Endothelial cell of umbilical vein (primary cell): Measurements from ENCODE around the gene ARHGAP42. TPM values are rescaled to one million over a fixed set of nuclear protein-coding genes. Genes with fewer than 3 reads are reported as not detected.

Experiments used
- BruUV-seq: library from RNA; stranded (reverse); fragments of 400-500 nt; replicated peaks from 2 replicates; lab custom pipeline; 2021; lab: Mats Ljungman, UMichigan
- CTCF ChIA-PET: fragments of 300-600, 350-600 bp; sonication (Branson Sonifier 250); formaldehyde crosslinking; loops from one replicate; lab custom pipeline; 2021; ENCODE audit warnings: antibody characterized with exemption, inconsistent platforms; lab: Charles Lee
- POLR2A ChIA-PET: fragments of 300-600, 350-600 bp; sonication (Branson Sonifier 250); formaldehyde crosslinking; loops from one replicate; lab custom pipeline; 2021; ENCODE audit warnings: antibody characterized with exemption, inconsistent platforms; lab: Charles Lee
- DNase-seq: peaks from one replicate; pipeline ENCODE4 v3.0.0-alpha.2; 2011; ENCODE audit warnings: low read depth, low spot score
- FAIRE-seq: peaks from 2 replicates; lab custom pipeline; 2011; peaks lifted over from hg19 to GRCh38; lab: Jason Lieb, UNC
- H2AFZ ChIP-seq: 2 replicates; pipeline ENCODE4 v1.6.0; 2012; ENCODE audit warnings: low read depth, low read length, control low read depth, inconsistent platforms
- H3K27ac ChIP-seq: 2 replicates; pipeline ENCODE4 v1.5.1; 2011; ENCODE audit warnings: low read depth, mild to moderate bottlenecking, control low read depth, low read length, moderate library complexity; ENCODE audit not compliant: insufficient read depth
- H3K27me3 ChIP-seq, 2 experiments: 2 replicates each; pipeline versions ENCODE4 v1.6.0 to v1.6.1; 2011; ENCODE audit warnings: low read length in 2 of 2, mixed read lengths in 1 of 2; ENCODE audit not compliant: control insufficient read depth in 2 of 2, insufficient read depth in 2 of 2
- H3K36me3 ChIP-seq, 2 experiments: 2 replicates in 1 of 2; 3 replicates in 1 of 2; pipeline ENCODE4 v1.5.1; 2011; ENCODE audit warnings: low read length in 2 of 2, mild to moderate bottlenecking in 1 of 2, moderate library complexity in 1 of 2; ENCODE audit not compliant: control insufficient read depth in 2 of 2, insufficient read depth in 2 of 2; ENCODE audit errors: extremely low read depth in 1 of 2
- H3K4me1 ChIP-seq: 3 replicates; pipeline ENCODE4 v1.5.1; 2011; ENCODE audit warnings: mild to moderate bottlenecking, low read length; ENCODE audit not compliant: control insufficient read depth, insufficient read depth; ENCODE audit errors: extremely low read depth
- H3K4me2 ChIP-seq: 2 replicates; pipeline ENCODE4 v1.6.1; 2011; ENCODE audit warnings: low read length, control low read depth, mixed read lengths; ENCODE audit not compliant: insufficient read depth
- H3K4me3 ChIP-seq, 3 experiments: fragments of 200-600 bp in 1 of 3; sonication (generic), shearing (Covaris generic) in 1 of 3; replicated peaks in 1 of 3; 2 replicates each; pipeline ENCODE4 v1.5.1; 2011 to 2016; ENCODE audit warnings: control low read depth in 3 of 3, low read length in 3 of 3, mild to moderate bottlenecking in 2 of 3, inconsistent platforms in 1 of 3, low read depth in 1 of 3, moderate library complexity in 1 of 3; ENCODE audit not compliant: insufficient read depth in 1 of 3
- H3K79me2 ChIP-seq: 2 replicates; pipeline ENCODE4 v1.6.0; 2012; ENCODE audit warnings: low read length, inconsistent platforms; ENCODE audit not compliant: control insufficient read depth, insufficient read depth
- H3K9ac ChIP-seq: replicated peaks from 2 replicates; pipeline ENCODE3; 2011; ENCODE audit warnings: low read length, control low read depth; ENCODE audit not compliant: insufficient read depth; ENCODE audit errors: extremely low read depth
- H3K9me1 ChIP-seq: replicated peaks from 3 replicates; pipeline ENCODE4 v1.6.0; 2011; ENCODE audit warnings: mild to moderate bottlenecking, low read length; ENCODE audit not compliant: control insufficient read depth, insufficient read depth; ENCODE audit errors: extremely low read depth
- H3K9me3 ChIP-seq: replicated peaks from 2 replicates; pipeline ENCODE4 v1.5.1; 2012; ENCODE audit warnings: low read length, inconsistent platforms; ENCODE audit not compliant: control insufficient read depth, insufficient read depth
- H4K20me1 ChIP-seq: replicated peaks from 2 replicates; pipeline ENCODE3; 2011; ENCODE audit warnings: mild to moderate bottlenecking, low read length; ENCODE audit not compliant: control insufficient read depth, insufficient read depth; ENCODE audit errors: extremely low read depth
- CTCF ChIP-seq, 2 donors: IDR thresholded peaks; 1 replicate in 1 of 2; 2 replicates in 1 of 2; pipeline ENCODE4 v1.5.1; 2011; ENCODE audit warnings: low read length in 2 of 2, mild to moderate bottlenecking in 2 of 2, moderate library complexity in 2 of 2, control low read depth in 1 of 2, inconsistent platforms in 1 of 2, low read depth in 1 of 2; ENCODE audit not compliant: insufficient read depth in 1 of 2; ENCODE audit errors: extremely low read depth in 1 of 2
- EZH2 ChIP-seq: IDR thresholded peaks from 2 replicates; pipeline ENCODE4 v1.6.1; 2012; ENCODE audit warnings: borderline replicate concordance, low read depth, mild to moderate bottlenecking, moderate library complexity, low read length, inconsistent platforms; ENCODE audit not compliant: severe bottlenecking
- FOS ChIP-seq: IDR thresholded peaks from 2 replicates; pipeline ENCODE4 v1.6.1; 2011; ENCODE audit warnings: mild to moderate bottlenecking, low read length, moderate library complexity, borderline replicate concordance; ENCODE audit not compliant: insufficient read depth
- GATA2 ChIP-seq: IDR thresholded peaks from 2 replicates; pipeline ENCODE4 v1.7.0; 2011; ENCODE audit warnings: low read depth, mild to moderate bottlenecking, moderate library complexity, mixed read lengths, low read length; ENCODE audit not compliant: insufficient read length, insufficient read depth
- JUN ChIP-seq: IDR thresholded peaks from 2 replicates; pipeline ENCODE4 v1.6.1; 2011; ENCODE audit warnings: borderline replicate concordance, low read depth; ENCODE audit not compliant: insufficient read length, insufficient read depth
- MAX ChIP-seq: IDR thresholded peaks from 2 replicates; pipeline ENCODE4 v1.6.1; 2011; ENCODE audit not compliant: insufficient read depth, insufficient read length
- MYC ChIP-seq: IDR thresholded peaks from one replicate; pipeline ENCODE4 v1.6.1; 2011; ENCODE audit warnings: mild to moderate bottlenecking, low read depth, low read length
- POLR2A ChIP-seq: IDR thresholded peaks from 2 replicates; pipeline ENCODE4 v1.6.1; 2012; ENCODE audit warnings: low read depth, mild to moderate bottlenecking, control low read depth, low read length
- POLR2AphosphoS5 ChIP-seq: IDR thresholded peaks from 2 replicates; pipeline ENCODE4 v1.6.1; 2012; ENCODE audit warnings: low read depth, mild to moderate bottlenecking, control low read depth, low read length, moderate library complexity; ENCODE audit not compliant: insufficient read depth
- dilution Hi-C: fragments of 300-500 bp; cut with MboI; formaldehyde crosslinking; loops from one replicate; pipeline ENCODE4 v1.15.0; 2019; ENCODE audit warnings: low sequenced_read_pairs; ENCODE audit not compliant: extremely low pct_ligation_motif_present
- intact Hi-C: fragments of 100-400 bp; cut with micrococcal nuclease; formaldehyde crosslinking; loops from one replicate; pipeline ENCODE4 v1.10.0; 2022
- polyA plus RNA-seq, 4 experiments: library from polyadenylated mRNA; depleted of rRNA in 3 of 4; stranded (reverse) in 3 of 4; unstranded in 1 of 4; fragments of >200 nt; gene quantifications; 2 replicates each; pipeline versions ENCODE4 v1.2.1 to v1.2.3, GENCODE V29; 2011 to 2012; ENCODE audit warnings: missing spikeins in 1 of 4
- total RNA-seq: library from RNA; stranded (reverse); gene quantifications from 2 replicates; pipeline ENCODE4 v1.2.3, GENCODE V29; 2021

Gene ARHGAP42
- total and polyA plus RNA-seq, 2 donors (not counting 3 experiments of a cell fraction or from before 2014, with no cell fraction given), result 1.8 to 2.4 TPM

GRCh38 chr11:100709233-100709957 lies 22.3 kb downstream of the ARHGAP42 start:
- no peak overlapping the region for H2AFZ ChIP-seq
- no peaks in the 10 kb centered on the region for H4K20me1 ChIP-seq
- no peaks in the 10 kb centered on the region for H3K9me3 ChIP-seq
- no peak overlapping the region for H3K27ac ChIP-seq
- intact Hi-C loops (no loop called here), dilution Hi-C loops (no loop called here)
- no peak overlapping the region for H3K9ac ChIP-seq
- H3K27me3 ChIP-seq, result no peaks in the 10 kb centered on the region
- no peak overlapping the region for H3K4me3 ChIP-seq
- FAIRE-seq (no peak), DNase-seq (no peak)
- no peaks in the 10 kb centered on the region for H3K36me3 ChIP-seq
- peaks cover 3% of the 10 kb centered on the region for H3K4me1 ChIP-seq
- no peak overlapping the region for H3K4me2 ChIP-seq
- TF ChIP-seq GATA2 (no peak), FOS (peak; percentile 23)
- H3K9me1 ChIP-seq, result no peaks in the 10 kb centered on the region
- CTCF ChIA-PET, result interaction anchor here (1.4 to 2.0 kb wide), 2 partner anchors 16 to 86 kb away, joined by 4 to 5 read pairs; no protein-coding TSS in a partner anchor
- no TSS peak for BruUV-seq
- POLR2A ChIA-PET, result no interaction called here
- H3K79me2 ChIP-seq, result no peaks in the 10 kb centered on the region

- Histone ChIP-seq H3K4me3 (no peak overlapping the region), H3K9me3 (no peaks in the 10 kb centered on the region), H3K9ac (no peak overlapping the region), H3K9me1 (no peaks in the 10 kb centered on the region), H3K4me2 (no peak overlapping the region), H3K36me3 (no peaks in the 10 kb centered on the region), H3K4me1 (no peaks in the 10 kb centered on the region), H2AFZ (no peak overlapping the region), H3K27ac (no peak overlapping the region), H3K27me3 (no peaks in the 10 kb centered on the region), H3K79me2 (no peaks in the 10 kb centered on the region), H4K20me1 (no peaks in the 10 kb centered on the region)
- FAIRE-seq (no peak), DNase-seq (no peak)
- ChIA-PET POLR2A (no interaction called here), CTCF (interaction anchor here (1.8 kb wide), 1 partner anchor 25 kb away, joined by 5 read pairs; no protein-coding TSS in a partner anchor)
- TF ChIP-seq GATA2 (no peak), CTCF (IDR thresholded peaks at IDR 0.05; ENCODE audit: extremely low read depth in 1 of 2, insufficient read depth in 1 of 2, low read depth in 1 of 2, low read length in 2 of 2) (no peak), JUN (no peak), POLR2AphosphoS5 (no peak), MAX (no peak), FOS (no peak), EZH2 (no peak), POLR2A (no peak), MYC (no peak)
- dilution Hi-C loops (no loop called here), intact Hi-C loops (no loop called here)
- no TSS peak for BruUV-seq
Observed at GRCh38 chr11:100711984-100712383, 24.9 kb downstream of the ARHGAP42 start.
